Activated T-cell treated with anti-CD3 and anti-CD28 coated beads for 24 hours (primary cell): ENCODE measurements around the gene MEIKIN.

ENCODE experiments used
- DNase-seq: peaks from one replicate; pipeline ENCODE4 v3.0.0-alpha.2; 2020; ENCODE audit warnings: low read depth

MEIKIN gene

GRCh38 chr5:131974016-131974415 lies 28.6 kb upstream of the MEIKIN start:
- DNase-seq = no peak

DNA sequence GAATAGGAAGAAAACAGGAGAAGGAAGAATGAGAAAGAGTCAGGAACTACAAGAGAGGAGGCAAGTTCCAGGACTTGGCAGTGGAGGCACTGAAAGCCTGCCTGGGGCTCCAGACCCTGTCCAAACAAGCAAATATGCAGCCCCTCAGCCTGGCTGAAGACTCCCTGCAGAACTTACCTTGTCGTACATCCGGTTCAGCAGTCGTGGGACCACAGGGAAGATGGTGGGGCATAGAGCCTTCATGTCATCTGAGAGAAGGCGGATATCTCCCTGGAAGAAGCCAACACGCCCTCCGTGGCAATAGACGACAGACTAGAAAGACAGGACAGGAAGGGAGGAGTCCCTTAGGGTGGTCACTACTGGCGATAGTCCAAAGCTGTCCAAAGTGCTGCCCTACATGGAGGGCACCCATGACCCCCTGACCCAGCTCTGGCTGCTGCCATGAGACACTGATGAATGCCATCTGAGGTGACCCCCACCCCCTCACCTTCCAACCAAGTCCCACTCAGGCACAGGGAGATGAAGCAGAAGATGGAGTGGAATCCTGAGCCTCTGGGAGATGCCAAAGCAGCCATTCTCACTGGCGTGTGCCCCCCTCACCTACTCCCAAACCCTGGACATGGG lies 27.7 kb upstream of the MEIKIN start:
- no peak for DNase-seq

- DNase-seq = no peak
These were observed 23.0 kb upstream of the MEIKIN start for GRCh38 chr5:131968396-131968954.

GRCh38 chr5:131966551-131966950 lies 21.1 kb upstream of the MEIKIN start:
- no peak for DNase-seq

- no peak for DNase-seq
These were observed 20.5 kb upstream of the MEIKIN start for GRCh38 chr5:131965826-131966415.

GRCh38 chr5:131959906-131960305 lies 14.4 kb upstream of the MEIKIN start:
- DNase-seq = no peak

DNA sequence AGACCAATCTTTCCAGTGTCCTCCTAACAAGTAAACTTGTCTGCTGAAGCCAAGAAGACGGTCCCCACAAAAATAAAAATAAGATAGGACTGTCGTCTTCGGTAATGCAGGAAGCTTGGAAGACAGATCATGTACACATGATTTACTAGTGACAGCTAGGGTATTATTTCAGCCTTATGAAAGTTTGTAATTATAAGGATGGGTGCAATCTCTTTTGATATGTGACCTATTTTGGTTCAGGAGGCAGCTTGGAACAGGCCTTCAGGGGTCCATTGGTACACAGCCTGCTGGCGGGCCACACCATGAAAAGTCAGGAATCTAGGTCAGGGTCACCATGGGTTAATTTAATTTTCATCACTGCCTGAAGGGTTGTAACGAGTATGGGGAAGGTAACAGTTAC lies 13.7 kb upstream of the MEIKIN start:
- no peak for DNase-seq

GRCh38 chr5:131957721-131958441 lies 12.4 kb upstream of the MEIKIN start:
- no peak for DNase-seq

- DNase-seq = no peak
These were observed 8.5 kb upstream of the MEIKIN start for GRCh38 chr5:131953969-131954368.

DNA sequence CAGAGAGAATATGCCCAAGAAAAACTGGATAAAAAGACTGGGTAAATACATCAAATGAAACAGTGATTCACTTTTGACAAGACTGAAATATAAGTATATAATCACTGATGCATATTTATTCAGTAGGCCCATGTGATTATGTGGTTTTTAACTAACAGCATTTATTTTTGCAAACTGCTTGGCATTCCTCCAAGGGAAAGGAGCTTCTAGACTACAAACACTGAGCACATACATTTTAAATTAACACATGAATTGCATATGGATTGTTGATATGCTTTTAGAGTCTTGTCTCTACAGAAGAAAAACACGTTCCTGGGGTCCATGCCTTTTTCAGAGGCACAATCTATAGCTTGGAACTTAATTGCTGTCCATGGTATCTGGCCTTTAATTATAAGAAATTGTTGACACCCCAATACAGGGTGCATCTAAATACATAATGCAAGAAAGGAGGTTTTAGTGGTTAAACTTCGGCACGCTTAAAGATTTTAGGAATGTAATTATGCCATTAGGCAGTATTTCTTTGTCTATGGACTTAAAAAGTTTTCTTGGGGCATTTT lies 6.9 kb upstream of the MEIKIN start:
- DNase-seq = no peak

DNA sequence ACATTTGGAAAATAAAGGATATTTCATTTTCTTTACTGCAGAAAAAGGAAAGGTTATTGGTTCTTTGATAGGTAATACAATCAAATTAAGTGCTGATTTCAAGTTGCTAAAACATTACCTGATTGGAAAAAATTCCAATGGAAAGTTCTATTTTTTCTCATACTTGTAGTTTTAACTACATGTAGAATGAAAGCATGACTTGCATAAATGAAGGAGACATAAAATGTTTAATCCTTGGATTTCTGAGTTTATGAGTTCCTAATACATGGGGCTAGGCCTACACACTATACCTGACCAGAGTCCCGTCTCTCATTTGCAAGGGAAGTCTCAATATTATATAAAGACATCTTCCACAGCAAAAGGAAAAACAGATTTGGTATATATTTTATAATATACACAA lies 5.2 kb upstream of the MEIKIN start:
- no peak for DNase-seq

DNA sequence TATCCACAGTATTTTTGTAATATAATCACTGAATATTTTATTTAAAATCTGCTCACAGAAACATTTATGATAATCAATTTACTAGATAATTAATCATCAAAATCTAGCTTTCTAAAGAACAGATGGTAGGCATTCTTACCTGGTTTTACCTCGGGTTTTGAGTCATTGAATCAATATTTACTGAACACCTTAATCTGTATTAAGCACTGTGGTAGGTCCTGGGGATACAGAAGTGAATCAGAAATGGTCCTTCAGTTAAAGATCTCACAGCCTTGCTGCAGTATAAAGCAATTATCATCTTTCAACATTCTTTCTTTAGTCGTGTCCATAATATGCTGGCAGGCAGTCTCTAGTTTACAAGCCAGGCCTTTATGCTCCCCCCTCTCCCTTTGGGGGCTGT lies 2.0 kb upstream of the MEIKIN start:
- DNase-seq = no peak

DNA sequence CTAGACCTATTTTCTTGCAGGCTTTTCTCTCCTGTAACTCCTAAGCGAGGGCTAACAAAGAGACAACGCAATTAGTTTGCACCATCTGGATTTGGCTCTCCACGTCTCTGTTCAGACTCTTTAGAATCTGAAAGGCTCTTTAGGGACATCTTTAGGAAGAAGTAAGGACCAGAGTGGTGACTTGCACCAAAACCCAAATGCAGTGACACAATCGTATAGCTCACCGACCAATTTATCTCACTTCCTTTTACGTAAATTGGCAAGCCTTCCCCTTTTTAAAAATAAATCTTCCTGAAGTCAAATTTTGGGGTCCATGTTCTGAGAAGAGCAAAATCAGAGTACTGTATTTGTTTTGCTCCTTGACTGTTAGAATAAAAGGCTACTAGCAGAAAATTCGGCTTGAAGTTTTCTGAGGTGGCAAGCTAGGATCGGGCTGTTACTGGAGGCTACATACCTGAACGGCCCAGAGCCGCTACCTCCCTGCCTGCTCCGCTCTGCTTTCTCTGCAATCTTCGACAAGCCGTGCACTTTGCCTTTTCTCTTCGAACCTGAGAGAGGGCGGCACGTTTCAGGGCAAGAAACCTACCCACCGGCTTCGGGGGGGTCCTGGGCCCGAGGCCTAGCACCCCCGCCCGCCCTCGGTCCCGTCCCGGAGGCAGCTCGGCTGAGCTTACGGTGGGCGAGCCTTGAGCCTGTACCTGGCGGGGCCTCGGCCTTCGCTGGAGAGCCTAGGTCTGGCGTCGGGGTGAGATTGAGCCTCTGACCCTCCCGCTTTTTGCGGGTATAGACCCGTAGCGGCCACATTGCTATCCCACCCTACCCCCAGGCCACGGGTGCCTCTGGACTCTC lies 537 bp downstream of the MEIKIN start:
- no peak for DNase-seq

DNA sequence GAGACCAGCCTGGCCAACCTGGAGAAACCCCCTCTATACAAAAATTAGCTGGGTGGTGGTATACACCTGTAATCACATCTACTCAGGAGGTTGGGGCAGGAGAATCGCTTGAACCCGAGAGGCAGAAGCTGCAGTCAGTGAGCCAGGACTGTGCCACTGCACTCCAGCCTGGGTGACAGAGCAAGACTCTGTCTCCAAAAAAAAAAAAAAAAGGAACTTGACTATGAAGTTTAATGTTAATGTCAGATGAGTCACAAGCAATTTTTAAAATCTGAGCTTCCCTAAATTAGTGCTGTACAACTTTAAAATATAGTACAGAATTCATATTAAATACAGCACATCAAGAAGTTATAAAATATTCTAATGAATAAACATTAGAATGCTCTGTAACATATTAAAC lies 1.5 kb downstream of the MEIKIN start:
- DNase-seq = no peak

DNA sequence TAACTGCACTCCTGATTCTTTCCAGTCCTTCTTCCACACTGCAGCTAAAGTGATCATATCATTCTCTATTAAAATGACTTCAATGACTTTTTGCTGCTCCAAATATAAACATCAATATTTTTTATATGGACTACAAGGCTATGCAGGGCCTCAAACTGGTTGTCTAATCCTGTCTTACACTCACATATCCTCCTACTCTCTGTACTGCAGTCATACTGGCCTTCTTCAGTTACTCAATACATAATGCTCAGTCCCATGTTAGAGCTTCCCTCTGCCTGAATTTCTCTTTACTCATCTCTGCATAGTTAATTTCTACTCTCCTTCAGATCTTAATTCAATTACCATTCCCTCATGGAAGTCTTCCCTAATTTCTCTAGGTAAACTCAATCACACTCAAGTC lies 3.4 kb downstream of the MEIKIN start:
- no peak for DNase-seq

GRCh38 chr5:131939690-131940345 lies 5.6 kb downstream of the MEIKIN start:
- no peak for DNase-seq

DNA sequence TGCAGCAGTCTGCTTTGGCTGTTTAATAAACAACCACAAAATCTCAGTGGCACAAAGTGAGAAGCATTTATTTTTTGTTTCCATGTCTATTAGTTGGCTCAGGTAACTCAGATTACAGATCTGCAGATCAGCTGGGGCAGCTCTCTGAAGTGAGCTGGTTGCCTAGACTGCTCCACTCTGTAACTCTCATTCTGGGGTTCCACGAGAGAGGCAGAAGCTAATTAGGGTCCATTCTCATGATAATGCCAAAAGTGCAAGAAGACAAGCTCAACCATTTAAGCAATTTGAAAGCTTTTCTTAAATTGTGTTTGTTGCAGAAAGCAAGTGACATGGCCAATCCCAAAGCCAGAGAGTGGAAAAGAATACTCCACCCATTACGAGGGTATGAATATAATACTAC lies 13.2 kb downstream of the MEIKIN start:
- no peak for DNase-seq

DNA sequence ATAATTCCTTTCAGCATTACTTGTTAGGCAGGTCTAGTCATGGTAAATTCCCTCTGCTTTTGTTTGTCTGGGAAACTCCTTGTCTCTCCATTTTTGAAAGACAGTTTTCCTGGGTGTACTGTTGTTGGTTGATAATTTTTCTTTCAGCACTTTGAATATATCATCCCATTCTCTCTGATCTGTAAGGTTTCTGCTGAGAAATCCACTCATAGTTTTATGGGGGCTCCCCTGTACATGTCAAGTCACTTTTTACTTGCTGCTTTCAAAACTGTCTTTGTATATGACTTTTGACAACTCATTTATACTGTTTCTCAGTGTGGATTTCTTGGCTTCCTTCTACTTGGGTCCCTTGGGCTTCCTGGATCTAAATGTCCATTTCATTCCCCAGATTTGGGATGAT lies 16.5 kb downstream of the MEIKIN start:
- no peak for DNase-seq

DNA sequence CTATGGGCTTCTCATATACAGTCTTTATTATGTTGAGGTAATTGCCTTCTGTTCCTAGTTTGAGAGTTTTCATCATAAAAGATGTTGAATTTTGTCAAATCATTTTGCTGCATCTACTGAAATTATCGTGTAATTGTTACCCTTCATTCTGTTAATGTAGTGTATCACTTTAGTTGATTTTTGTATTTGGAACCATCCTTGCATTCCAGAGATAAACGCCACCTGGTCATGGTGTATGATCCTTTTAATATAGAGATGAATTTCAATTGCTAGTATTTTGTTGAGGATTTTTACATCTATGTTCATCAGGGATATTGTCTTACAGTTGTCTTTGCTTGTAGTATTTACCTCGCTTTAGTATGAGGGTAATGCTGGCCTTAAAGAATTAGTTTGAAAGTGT lies 19.3 kb downstream of the MEIKIN start:
- DNase-seq = no peak

- DNase-seq = no peak
These were observed 29.0 kb downstream of the MEIKIN start for GRCh38 chr5:131916481-131916880.

DNA sequence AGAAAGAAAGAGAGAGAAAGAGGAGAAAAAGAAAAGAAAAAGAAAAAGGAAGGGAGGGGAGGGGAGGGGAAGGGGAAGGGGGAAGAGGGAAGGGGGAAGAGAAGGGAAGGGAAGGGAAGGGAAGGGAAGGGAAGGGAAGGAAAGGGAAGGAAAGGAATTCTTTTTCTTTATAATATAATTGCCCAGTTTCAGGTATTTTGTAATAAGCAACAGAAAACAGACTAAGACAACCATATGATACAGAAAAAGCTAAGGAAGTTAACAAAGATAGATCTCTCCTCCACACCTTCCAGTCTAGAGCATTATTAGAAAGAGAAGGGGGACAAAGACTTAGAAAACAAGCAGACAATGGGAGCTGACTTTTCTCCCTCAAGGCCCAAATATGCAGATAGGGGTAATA lies 31.0 kb downstream of the MEIKIN start:
- no peak for DNase-seq

DNA sequence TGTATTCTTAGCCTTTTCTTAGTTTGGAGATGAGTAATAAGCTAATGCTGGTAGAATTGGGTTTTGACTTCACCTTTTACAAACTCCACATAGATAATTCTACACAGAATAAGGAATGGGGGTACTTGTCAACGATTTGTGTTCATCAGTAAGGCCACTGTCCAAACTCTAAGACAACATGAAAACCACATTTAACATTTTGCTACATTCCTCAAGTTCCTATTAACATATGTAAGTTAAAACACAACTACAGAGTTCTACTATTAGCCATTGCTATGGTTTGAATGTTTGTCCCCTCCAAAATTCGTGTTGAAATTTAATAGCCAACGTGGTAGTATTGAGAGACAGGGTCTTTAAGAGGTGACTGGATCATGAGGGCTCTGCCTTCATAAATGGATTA lies 31.9 kb downstream of the MEIKIN start:
- DNase-seq = no peak
